A549 treated with GW870086 at 1 μM for 4 hours (cell line): ENCODE measurements around the gene FBXL16. TPM values are rescaled to one million over a fixed set of nuclear protein-coding genes. Genes with fewer than 3 reads are reported as not detected.

Experiments
- total RNA-seq: library from RNA; stranded (reverse); fragments of 200-300 nt; extraction: Qiagen RNA extraction; gene quantifications from 5 replicates; pipeline ENCODE4 v1.2.3, GENCODE V29; 2022; ENCODE audit warnings: low read depth

FBXL16 gene
- total RNA-seq, 1 experiment from 2014 or later = 6.6 TPM

Other genes with a start within 250 kb of the FBXL16 start
- gene CAPN15, start 178.1 kb downstream of the FBXL16 start, total RNA-seq = 44.2 to 76.6 TPM (median 71.4 TPM) in 5 replicates
- 0.13 to 0.22 TPM (median 0.17 TPM) in 4 of 5 replicates, not detected in the other for gene PRR35, start 145.4 kb downstream of the FBXL16 start, total RNA-seq
- gene NHLRC4, start 138.8 kb downstream of the FBXL16 start, total RNA-seq = 0.15 to 0.51 TPM (median 0.29 TPM) in 5 replicates
- 33.1 to 39.4 TPM (median 38.6 TPM) in 5 replicates for gene PIGQ, start 135.8 kb downstream of the FBXL16 start, total RNA-seq
- gene RAB40C, start 115.7 kb downstream of the FBXL16 start, total RNA-seq = 12.8 to 19.7 TPM (median 16.9 TPM) in 5 replicates
- gene WFIKKN1, start 74.8 kb downstream of the FBXL16 start, total RNA-seq = 0.06 to 0.19 TPM (median 0.14 TPM) in 5 replicates
- 90.6 to 140 TPM (median 135 TPM) in 5 replicates for gene METTL26, start 69.5 kb downstream of the FBXL16 start, total RNA-seq
- gene MCRIP2, start 64.0 kb downstream of the FBXL16 start, total RNA-seq = 22.6 to 48.4 TPM (median 39.2 TPM) in 5 replicates
- gene WDR90, start 56.4 kb downstream of the FBXL16 start, total RNA-seq = 17.6 to 28.0 TPM (median 27.2 TPM) in 5 replicates
- 64.2 to 101 TPM (median 94.6 TPM) in 5 replicates for gene RHOT2, start 37.7 kb downstream of the FBXL16 start, total RNA-seq
- 0.56 to 1.4 TPM (median 1.3 TPM) in 5 replicates for gene RHBDL1, start 30.1 kb downstream of the FBXL16 start, total RNA-seq
- 86.9 to 131 TPM (median 117 TPM) in 5 replicates for gene STUB1, start 25.4 kb downstream of the FBXL16 start, total RNA-seq
- gene JMJD8, start 21.5 kb downstream of the FBXL16 start, total RNA-seq = 63.9 to 81.6 TPM (median 78.7 TPM) in 5 replicates
- 4.2 to 6.3 TPM (median 5.8 TPM) in 5 replicates for gene WDR24, start 15.4 kb downstream of the FBXL16 start, total RNA-seq
- 82.0 to 226 TPM (median 208 TPM) in 5 replicates for gene METRN, start 9.3 kb upstream of the FBXL16 start, total RNA-seq
- gene ANTKMT, start 15.3 kb upstream of the FBXL16 start, total RNA-seq = 35.3 to 65.1 TPM (median 57.7 TPM) in 5 replicates
- 4.2 to 7.7 TPM (median 5.6 TPM) in 5 replicates for gene CCDC78, start 20.6 kb upstream of the FBXL16 start, total RNA-seq
- 15.2 to 20.6 TPM (median 18.0 TPM) in 5 replicates for gene HAGHL, start 21.3 kb upstream of the FBXL16 start, total RNA-seq
- gene CIAO3, start 35.2 kb upstream of the FBXL16 start, total RNA-seq = 20.2 to 27.9 TPM (median 25.3 TPM) in 5 replicates
- 2.1 to 4.3 TPM (median 3.2 TPM) in 5 replicates for gene MSLN, start 54.9 kb upstream of the FBXL16 start, total RNA-seq
- 38.8 to 57.7 TPM (median 50.0 TPM) in 5 replicates for gene RPUSD1, start 82.6 kb upstream of the FBXL16 start, total RNA-seq
- 14.8 to 28.8 TPM (median 24.9 TPM) in 5 replicates for gene CHTF18, start 82.8 kb upstream of the FBXL16 start, total RNA-seq
- gene GNG13, start 94.9 kb upstream of the FBXL16 start, total RNA-seq = not detected in 5 replicates